Activated naive CD8-positive, alpha-beta T cell treated with anti-CD3 and anti-CD28 coated beads, Interleukin-2, amount 50 U/mL, for 16 hours (primary cell): Measurements from ENCODE around the gene PAEP.

Experiments used
- DNase-seq: peaks from one replicate; pipeline ENCODE4 v3.0.0-alpha.2; 2020; ENCODE audit warnings: low read depth, low spot score

The PAEP gene

DNA sequence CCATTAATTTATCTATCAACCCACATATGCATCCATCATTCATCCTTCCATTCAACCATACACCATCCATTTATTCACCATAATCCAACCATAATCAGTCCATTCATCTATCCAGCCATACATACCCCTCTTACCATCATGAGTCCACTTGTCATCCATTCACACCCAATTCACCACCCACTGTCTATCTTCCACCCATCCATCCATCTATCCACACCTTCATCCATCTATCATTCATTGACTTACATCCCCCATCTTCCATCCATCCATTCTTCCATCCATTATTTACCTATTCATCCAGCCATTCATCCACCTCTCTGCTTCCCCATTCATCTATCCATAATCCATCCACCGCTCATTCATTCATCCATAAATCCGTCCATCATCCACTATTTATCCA is 17.8 kb downstream of the PAEP start:
- no peak for DNase-seq

DNA sequence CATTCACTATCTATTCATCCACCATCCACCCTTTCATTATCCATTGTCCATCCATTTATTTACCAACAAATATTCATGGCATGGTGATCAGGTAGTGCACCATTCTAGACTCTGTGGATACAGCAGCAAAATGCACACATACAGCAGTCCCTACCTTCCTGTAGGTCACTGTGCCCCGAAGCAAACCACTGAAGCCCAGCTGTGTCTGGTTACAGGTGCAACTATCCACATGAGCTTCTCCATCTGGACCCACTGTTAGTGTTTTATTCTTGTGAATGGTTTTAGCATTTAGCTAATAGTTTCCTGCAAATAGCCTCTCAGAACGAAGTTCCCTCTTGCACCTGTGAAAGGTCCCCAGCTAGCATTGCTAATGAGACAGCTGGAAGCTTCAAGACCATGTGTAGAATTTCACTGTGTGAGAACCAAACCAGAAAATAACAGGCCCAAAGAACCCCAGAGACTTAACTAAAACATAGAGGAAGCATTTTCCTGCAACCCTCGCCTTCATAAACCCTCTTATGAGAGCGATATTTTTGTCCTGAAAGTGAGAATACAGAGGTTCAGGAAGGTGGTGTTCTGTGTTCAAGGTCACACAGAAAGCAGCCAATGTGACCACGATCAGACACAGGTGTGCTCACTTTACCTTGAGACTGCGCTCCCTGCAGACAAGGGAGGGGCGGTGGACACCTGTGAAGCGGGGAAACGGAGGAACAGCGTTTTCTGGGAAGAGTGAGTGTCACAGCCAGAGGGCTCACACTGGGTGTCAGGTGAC is 18.5 kb downstream of the PAEP start:
- no peak for DNase-seq

DNA sequence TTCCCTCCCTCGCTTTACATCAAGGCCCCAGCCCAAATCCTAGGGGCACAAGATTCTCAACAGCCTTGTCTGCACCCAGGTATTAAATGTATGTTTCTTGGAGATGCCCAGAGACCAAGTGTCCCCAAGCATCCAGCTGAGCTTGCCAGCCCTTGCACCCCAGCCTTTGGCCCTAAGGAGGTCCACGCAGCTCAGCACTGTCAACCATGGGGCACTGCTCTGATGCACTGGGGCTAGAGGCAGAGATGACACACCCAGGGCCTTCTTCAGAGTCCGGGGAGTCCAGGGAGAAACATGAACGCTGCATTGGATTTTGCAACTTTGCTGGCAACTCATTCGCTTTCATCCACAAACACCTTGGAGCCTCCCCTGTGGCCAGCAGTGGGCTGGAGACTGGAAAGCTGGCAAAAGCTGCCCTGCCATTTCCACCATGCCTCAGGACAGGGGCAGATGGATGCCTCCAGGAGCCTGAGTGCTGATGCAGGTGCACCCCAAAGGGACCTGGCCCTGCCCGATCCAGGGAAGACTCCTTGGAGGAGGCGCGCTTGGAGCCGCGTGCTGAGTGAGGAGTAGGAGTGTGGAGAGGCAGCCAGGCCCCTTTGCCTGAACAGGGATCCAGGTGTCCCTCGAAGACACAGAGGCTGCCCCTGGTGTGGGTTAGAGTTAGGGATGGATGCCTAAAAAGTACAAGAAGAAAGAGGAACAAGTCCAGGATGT is 19.3 kb downstream of the PAEP start:
- DNase-seq, result no peak

DNA sequence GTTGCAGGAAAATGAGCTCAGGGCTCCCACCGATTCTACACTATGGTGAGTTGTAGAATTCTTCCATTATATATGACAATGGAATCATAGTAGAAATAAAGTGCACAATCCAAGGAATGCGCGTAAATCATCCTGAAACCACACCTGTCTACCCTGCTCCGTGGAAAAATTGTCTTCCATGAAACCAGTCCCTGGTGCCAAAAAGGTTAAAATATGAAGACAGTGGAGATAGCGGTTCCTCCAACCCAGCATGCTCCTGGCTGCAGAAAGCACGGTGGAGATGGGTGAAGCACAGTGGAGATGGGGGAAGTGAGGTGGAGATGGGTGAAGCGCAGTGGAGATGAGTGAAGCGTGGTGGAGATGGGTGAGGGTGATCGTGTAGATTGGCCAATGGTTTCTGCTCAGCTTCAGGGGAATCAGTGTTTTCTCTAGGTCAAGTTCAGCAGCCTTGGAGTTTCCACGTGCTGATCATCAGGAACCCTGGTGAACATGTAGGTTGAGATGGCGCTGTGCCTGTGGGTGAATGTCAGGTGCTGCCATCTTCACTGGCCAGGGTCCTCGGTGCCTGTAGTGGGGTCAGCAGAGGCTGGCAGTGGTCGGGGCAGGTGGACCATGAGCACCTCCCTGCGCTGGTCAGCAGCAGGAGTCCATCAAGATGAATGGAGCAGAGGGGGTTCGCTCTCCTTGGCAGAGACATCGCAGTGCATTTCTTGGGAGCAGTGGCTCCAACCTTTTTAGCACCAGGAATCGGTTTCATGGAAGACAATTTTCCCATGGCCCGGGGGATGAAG is 20.3 kb downstream of the PAEP start:
- DNase-seq, result no peak

DNA sequence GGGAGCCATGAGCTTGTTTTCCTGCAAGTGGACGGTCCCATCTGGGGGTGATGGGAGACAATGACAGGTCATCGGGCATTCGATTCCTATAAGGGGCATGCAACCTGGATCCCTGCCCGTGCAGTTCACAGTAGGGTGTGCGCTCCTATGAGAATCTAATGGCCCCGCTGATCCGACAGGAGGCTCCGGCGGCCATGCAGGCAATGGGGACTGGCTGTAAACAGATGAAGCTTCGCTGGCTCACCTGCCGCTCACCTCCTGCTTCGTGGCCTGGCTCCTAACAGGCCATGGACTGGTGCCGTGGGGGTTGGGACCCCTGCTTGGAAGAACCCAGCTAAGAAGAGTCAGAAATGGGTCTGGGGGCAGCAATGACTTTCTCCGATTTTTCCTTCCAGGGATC is 21.0 kb downstream of the PAEP start:
- DNase-seq, result no peak

DNA sequence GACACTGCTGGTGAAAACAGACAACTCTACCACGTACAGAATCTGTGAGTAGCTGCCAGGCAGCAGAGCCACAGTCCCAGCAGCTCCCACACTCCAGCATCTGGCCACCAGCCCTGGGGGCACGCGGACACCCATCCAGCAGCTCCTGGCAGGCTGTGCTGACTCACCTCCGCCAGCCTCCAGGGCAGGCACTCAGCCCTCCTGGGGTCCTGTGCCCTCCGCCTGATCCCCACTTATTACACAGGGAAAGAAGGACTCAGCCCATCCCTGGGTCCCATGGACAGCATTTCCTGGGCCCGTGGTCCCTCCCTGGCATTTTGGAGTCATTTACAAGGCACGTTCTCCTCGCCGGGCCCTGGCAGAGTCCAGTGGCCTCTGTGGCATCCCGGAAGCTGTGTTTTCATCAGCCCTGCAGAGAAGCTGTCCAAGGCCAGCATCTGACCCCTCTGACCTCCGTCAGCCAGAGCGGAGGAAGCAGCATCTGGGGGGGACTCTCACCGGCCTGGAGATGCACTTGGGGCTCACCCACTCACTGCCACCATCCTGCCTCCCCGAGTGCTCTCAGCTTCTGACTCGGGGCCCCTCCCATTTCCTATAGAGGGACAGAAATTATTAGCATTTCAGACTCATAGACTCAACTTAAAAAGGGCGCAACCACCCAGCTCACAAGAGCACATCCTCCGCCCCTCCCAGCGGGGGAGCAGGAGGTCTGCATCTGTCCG is 21.6 kb downstream of the PAEP start:
- DNase-seq, result no peak

DNA sequence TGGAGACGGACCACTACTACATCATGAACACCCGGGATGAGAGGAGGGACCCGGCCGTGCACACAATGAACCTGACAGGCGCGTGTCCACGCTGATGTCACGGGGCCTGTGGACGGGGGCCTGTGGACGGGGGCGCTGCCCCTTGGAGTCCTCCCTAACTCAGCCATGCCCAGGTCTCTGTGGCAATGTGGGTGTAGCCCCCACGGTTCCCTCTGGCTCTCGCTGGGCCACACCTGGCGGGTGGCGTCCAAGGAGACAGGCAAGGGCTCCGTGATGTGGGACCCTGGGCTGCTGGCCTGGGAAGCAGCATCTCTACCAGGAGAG is 22.1 kb downstream of the PAEP start:
- no peak for DNase-seq

DNA sequence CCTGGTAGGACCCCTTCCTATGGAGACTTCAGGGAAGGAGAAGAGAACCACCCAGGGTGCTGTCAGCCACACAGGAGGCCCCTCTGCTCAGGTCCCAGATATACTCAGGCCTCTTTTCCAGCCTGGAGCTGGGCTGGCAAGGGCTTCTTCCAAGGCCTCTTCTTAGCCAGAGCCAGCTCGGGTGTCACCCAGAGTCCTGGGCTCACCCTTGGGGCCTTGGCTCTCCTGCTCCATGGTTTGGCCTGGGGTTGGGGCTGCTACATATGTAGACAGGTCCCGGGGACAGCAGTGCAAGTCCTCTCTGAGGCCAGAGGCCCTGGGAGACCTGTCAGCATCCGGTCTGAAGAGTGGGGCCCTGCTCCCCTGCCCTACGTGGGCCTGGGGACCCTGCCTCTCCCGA is 22.8 kb downstream of the PAEP start:
- no peak for DNase-seq

DNA sequence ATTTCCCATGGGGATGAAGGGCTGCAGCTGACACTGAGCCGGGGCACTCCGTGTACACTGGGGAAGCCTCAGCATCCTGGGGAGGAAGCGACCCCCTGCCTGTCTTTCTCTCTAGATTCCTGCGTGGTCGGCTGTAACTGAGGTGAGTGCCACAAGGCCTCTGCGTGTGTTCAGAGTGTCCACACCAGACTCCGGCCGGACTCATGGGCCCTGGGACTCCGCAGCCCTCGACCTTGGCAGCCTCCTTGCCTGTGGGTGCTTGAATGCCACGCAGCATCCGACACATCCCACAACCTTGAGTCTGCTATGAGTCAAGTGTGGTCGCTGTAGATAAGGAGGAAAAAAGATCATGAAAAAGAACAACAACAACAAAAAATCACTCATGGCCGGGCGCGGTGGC is 23.4 kb downstream of the PAEP start:
- DNase-seq, result no peak

DNA sequence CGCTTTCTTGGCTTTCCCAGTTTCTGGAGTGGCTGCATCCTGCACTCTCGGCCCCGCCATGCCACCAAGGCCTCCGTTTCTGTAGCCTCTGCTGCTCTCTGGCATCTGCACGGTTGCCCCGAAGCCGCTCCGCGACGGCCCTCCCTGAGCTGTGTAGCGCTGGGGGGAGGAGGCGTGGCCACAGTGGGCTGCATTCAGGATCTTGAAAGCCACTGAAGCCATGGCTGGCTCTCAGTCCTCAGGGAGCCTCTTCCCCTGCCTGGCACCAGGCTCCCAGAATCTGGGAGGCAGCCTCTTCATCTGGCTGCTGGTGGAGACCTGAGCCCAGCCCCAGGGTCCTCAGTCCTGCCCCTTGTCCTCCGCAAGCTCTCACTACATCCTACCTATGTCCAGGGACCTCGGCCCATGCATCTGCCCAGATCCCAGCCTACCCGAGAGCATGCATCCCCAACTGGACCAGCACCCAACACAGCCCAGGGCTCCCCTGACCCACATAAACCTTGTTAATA is 25.1 kb downstream of the PAEP start:
- no peak for DNase-seq

DNA sequence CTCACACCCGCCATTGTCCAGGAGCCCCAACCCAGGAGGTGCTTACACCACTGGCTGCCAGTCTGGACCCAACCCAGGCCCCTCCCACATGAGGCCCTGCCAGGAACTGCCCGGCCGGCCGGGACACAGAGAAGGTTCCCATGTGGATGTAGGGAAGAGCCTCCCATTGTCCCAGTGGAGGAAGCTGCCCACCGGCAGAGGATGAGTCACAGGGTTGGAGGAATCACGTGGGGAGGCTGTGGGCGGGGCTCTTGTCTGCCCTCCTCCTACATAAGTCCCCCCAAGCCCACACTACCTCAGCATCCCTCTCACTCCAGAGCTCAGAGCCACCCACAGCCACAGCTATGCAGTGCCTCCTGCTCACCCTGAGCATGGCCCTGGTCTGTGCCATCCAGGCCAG is 26.1 kb downstream of the PAEP start:
- DNase-seq, result no peak

DNA sequence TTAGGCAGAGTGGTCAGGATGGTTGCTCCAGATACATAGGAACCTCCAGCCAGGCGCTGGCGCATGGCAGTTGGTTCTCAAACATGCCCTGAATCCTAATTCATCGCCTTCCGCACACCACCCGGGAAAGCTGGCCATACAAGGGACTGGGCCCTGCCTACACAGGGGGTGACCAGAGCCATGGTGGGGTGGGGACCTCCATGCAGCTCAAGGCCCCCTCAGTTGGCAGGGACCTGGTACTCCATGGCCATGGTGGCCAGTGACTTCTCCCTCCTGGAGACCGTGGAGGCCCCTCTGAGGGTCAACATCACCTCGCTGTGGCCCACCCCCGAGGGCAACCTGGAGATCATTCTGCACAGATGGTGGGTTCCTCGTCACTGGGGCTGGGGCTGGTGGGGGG is 26.8 kb downstream of the PAEP start:
- no peak for DNase-seq

DNA sequence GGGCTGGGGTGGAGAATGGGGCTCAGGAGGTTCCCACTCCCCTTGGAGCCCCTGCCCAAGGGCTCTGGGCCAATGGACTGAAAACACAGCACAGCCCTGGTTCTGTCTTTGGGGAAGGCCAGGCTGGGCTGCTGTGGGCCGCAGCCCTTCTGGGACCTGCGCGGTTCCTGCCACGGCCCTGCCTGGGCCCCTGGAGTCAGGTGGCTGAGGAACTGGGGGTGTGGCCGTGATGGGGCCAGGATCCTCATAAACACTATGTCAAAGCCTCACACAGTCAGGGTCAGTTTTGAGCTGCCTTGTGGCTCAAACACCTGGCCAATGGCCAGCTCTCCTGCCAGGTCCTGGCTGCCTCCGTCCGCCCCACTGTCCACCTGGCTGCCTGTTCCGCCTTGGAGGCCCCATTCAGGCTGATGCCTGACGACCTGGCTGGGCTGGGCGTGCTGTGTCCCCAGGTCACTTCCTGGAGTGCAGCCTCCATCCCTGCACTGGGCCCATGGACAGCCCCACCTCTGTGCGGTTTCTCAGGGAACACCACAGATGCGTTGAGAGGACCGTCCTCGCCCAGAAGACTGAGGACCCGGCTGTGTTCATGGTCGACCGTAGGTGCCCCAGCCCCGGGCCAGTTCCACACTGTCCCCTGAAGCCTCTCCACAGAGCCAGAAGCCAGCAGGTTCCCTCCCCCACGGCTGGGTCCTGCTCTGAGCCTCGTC is 27.5 kb downstream of the PAEP start:
- no peak for DNase-seq

DNA sequence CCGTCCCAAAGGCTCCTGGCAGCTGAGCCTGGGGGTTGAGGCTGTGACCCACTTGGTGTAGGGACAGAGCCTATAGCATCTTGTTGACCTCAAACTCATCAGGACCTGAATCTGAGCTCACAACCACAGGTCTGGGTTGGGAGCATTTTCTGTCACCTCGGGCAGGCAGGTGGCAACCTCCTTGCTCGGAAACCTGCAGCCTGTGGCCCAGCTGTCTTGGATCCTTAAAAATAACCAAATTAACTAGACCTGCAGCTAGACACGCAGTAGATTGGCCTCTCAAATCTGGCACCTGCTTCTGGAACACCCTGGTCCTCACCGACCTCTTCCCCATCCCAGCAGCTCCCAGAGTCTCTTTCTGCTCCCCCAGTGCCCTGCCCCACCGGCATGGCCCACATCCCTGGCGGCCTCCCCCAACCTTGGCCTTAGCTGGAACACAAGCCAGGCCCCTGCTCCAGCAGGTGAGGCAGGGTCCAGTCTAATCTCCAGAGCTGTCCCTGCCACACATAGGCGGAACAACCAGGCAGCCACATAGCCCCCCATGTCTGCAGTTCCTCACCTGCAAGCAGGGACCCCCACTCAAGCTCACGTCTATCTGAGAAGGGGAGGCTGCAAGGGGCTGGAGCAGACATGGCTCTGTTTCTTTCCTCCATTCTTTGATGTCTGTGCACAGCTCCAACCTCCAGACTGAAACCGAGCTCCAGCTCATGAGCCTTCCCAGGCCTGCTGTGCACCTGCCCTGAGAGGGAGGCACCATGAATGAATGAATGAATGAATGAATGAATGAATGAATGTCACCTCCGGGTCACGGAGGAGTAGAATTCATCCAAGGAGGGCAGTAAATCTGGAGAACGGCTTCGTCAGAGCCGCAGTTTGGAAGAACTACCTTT is 28.3 kb downstream of the PAEP start:
- DNase-seq, result no peak

DNA sequence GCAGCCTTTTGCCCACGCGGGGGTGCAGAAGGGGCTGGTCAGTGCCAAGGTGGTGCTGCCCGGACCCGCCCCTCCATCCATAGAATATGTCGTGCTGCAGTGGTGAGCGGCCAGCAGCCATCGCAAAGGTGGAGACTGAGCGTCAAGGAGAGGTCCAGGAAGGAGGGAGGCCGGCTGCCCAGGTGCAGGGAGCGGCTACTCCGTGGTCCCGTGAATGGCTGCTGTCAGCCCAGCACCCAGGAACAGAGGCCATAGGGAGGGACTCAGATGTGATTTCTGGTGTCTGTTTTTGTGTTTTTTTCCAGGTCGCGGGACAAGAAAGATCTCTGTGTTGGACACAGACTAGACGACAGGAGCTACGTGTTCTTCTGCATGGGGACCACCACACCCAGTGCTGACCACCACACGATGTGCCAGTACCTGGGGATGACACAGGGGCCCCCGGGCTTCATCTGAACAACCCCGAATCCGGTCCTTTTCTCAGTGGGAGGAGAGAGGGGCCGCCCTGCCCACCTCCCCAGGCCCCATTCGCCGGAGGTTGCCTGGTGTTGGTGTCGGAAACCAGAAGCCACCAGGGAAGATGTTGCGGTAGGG is 29.0 kb downstream of the PAEP start:
- no peak for DNase-seq

DNA sequence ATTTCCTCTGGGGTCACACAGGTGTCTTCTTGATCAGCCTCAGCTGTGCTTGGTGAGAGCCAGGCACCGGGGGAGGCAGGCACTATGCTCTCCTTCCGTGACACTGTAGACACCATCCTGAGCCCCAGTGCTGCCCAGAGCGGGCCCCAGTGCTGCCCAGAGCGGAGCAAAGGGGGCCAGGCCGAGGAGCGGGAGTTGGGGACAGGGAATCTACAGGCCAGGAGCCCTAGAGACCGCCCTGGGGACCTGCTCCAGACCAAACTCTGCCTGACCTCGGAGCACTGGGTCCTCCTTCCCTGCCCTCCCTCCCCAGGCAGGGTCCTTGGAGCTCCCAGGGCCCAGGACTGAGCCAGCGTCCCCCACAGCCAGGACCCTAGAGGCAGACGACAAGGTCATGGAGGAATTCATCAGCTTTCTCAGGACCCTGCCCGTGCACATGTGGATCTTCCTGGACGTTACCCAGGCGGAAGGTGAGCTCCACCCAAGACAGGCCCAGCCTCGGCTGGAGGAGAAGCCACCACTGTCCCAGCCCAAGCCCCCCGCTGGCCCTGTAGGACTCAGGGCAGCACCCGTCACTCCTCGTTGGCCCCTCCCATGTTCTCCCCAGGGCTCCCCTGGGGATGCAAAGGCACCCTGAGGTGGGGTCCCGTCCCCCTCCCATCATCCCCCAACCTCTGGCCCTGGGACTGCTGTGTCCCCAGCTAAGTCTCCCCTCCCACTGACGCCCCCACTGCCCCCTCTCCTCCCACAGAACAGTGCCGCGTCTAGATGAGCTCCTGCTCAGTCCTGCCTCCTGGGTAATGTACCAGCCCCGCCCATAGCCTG is 30.2 kb downstream of the PAEP start:
- no peak for DNase-seq

DNA sequence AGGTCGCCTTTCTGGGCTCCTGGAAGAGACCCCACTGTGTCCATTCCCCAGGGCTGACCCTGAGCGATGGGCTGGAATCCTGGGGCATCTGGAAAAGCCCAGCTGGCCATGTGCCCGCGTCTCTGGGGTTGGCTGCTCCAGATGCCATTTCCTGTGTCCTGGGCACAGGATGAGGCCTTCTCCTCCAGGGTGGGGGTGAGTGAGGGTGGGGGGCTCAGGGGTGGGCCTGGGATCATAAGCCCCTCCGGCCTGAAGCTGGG is 30.7 kb downstream of the PAEP start:
- no peak for DNase-seq

DNA sequence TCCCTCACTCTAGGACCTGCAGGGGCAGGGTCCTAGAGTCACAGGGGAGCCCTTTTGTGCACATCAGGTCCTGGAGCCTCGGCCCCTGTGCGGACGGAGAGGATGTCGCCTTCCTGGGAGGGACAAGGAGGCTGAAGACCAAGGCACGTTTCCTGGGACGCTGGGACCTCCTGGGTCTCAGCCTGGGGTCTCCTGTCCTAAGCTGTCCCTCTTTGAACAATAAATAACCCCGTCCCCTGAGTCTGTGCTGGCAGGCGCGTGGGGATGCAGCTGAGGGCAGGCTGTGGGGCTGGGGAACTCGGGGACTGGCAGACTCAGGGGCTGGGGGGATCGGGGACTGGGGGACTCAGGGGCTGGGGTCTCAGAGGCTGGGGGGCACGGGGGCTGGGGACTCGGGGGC is 31.1 kb downstream of the PAEP start:
- no peak for DNase-seq

DNA sequence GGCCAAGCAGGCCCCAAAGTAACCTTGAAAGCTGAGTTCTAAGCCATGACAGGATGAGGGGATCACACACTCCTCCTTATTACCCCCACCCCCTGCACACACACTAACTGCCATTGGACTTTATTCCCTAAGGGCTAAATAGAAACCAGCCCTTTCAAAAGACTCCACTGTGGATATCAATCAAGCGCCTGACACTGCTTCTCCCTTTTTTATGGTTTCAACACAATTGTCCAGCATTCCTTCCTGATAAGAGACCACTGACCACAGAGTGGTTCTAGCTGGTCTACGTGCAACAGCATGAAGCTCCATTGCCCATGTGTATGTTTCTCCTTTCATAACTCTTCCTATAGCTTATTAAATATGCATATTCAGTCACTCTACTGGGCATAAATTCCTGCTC is 34.7 kb downstream of the PAEP start:
- no peak for DNase-seq
